Measurements from ENCODE around the gene HHATL.

Gene HHATL

DNA sequence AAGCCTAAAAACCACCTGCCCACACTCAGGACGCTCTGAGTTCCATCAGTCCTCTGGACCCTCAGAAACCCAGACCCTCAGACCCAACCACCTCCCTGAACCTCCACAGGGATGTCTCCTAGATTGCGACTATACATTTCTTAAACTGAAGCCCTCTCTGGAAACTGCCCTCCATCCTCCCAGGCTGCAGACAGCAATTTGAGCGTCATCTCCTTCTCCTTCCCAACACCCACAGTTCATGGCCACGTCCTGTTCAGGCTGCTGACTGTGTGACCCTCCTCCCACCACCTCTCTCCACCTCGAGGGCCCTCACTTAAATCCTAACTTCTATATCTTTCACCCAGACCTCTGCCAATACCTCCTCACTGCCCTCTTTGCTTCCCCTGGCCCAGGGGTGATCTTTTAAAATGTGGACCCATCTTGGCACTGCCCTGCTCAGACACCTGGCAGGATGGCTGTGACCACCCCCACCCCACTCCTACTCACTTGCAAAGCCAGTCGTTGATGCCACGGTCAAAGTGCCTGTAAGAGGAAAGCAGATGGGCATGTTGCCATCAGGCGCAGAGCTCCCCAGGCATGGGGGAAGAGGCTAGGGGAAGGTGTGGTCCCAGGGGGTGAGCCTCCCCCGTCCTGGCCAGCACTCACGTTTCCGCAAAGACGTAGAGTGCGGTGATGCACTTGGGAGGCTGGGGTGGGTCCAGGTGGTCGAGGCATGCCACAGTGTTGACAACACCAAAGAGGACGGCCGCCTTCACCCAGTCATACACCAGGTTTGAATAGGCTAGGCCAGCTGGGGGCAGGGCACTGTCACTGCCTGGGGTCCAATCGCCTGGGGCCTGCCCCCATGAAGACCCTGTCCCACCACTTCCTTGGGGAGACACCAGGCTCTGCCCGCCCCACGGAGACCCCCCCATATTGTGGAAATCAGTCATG, 6.0 kb downstream of the HHATL start:
- DNase-seq, result no peak

DNA sequence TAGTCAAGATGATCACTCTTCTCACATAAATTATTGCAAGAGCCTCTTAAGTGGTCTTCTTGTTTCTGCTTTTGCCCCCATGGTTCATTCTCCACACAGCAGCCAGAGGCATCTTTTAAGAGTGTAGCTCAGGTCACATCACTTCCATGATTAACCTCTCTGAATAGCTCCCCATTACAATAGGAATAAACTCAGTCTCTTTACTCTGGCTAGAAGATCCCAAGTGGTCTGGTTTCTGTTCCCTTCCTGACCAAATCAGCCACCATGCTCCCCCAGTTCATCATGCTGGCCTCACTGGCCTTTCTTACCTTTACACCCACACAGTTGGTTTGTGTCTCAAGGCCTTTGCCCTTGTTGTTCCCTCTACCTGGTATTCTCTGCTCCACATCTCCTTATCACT, 8.2 kb downstream of the HHATL start:
- DNase-seq, result no peak

DNA sequence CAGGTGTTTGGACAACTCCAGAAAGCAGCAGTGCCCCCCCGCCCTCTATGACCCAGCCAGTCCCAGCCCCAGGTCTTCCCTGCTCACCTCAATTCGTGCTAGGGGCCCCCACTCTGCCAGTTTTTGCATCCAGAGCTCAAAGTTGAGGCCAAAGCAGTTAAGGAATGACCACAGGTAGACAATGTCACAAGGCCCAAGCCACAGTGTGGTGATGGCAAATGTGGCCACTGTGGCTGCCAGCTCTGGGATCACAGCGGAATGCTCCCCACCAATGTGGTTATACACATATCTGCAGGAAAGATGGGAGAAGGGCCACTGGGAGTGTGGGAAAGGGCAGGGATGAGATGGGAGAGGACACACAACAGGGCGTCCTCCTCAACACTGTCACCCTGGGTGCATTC, 9.1 kb downstream of the HHATL start:
- no peak for DNase-seq

- no peak for DNase-seq
Observed at GRCh38 chr3:42692667-42693529, 9.7 kb downstream of the HHATL start.

DNA sequence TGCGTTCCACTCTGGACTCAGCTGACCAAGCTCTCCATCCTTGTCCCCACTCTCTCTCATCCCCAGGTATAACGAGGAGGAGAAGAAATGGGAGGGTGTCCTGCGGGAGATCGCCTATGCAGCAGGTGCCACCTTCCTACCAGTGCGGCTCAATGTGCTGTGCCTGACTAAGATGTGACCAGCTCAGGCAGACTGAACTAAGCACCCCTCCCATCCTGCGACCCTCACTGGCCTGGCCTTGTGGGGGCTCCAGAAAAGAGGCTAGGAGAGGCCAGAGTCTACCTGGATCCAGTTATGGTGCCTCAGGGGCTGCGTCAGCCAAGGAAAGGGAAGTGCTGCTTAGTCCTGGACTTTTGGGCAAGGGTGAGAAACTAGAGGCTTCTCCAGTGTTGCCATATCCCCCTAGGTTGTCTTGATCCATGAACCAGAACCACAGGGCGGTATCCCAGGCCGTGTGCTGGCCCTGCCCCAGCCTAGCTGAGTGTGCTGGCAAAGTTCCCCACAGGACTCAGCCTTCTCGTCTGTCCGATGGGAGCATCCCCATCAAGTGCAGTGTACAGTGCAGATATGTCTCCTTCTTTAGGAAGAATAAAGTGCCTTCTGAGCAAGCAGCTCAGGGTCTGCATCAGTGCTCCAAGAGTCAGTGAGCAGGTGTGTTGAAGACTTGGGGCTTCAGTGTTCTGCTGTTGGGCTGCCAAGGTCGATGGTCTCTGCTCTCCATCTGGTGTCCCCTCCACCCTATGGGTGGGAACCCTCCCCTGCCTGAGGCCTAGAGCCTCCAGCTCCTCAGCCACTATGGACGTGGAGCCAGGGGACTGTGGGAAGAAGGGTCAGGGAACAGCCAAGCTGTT, 10.6 kb downstream of the HHATL start:
- no peak for DNase-seq

GRCh38 chr3:42690766-42691680, 11.6 kb downstream of the HHATL start:
- DNase-seq, result no peak

- no peak for DNase-seq
Observed at GRCh38 chr3:42690191-42690590, 12.4 kb downstream of the HHATL start.

- no peak for DNase-seq
Observed at GRCh38 chr3:42689421-42690014, 13.1 kb downstream of the HHATL start.

- DNase-seq, result no peak
Observed at GRCh38 chr3:42688487-42689420, 13.8 kb downstream of the HHATL start.

DNA sequence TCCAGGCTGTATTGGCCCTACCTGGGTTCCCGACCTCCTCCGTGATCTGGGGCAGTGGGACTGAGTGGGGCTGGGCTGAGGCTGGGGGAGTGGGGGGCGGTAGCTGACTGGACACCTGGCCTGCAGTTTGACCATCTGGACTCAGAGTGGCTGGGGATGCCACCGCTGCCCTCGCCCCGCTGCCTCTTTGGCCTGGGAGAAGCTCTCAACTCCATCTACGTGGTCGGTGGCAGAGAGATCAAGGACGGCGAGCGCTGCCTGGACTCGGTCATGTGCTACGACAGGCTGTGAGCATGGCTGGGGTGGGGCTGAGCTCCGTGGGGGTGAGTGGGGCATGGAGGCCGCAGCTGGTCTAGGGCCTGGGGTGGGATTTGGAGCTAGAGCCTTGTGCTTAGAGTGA, 14.6 kb downstream of the HHATL start:
- DNase-seq, result no peak

DNA sequence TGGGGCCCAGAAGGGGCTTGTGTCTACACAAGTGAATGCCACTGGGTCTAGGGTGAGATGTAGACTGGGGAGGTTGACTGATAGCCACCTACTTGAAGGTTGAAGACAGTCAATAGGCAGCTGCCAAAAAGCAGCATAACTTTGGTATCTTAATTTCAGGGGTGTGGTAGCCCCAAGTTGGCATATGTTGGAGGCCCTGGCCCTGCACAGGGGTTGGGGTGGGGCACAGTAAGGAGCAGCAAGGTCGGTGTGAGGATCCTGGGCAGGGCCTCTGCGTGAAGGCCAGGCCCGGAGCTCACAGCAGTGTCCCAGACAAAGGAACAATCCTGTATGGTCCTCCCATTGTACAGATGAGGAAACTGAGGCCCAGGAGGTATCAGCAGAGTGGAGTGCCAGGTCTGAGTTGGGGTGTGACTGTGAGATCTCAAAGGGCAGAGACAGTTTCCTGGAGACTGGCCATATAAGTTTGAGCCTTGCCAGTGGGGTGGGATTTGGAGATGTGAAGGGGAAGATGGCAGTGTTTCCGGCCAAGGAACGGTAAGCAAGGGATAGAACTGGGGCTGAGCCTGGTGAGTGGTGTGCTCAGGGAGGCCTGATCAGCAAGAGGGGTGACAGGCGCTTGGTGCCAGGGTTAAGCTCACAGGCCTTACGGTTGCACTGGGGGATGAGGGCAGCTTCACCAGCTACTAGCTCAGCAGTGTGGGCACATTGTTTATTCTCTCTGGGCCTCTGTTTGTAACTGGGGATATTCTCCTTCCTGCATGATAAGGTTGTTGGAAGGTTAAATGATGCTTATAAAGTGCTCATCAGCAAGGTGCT, 15.6 kb downstream of the HHATL start:
- no peak for DNase-seq

DNA sequence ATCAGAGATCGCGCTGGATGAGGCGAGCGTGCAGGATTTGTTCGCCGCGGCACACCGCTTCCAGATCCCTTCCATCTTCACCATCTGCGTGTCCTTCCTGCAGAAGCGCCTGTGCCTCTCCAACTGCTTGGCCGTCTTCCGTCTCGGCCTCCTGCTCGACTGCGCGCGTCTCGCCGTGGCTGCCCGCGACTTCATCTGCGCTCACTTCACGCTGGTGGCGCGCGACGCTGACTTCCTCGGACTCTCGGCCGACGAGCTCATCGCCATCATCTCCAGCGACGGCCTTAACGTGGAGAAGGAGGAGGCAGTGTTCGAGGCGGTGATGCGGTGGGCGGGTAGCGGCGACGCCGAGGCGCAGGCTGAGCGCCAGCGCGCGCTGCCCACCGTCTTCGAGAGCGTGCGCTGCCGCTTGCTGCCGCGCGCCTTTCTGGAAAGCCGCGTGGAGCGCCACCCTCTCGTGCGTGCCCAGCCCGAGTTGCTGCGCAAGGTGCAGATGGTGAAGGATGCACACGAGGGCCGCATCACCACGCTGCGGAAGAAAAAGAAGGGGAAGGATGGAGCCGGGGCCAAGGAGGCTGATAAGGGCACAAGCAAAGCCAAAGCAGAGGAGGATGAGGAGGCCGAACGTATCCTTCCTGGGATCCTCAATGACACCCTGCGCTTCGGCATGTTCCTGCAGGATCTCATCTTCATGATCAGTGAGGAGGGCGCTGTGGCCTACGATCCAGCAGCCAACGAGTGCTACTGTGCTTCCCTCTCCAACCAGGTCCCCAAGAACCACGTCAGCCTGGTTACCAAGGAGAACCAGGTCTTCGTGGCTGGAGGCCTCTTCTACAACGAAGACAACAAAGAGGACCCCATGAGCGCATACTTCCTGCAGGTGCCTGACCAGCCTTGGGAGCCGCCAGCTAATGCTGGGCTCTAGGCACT, 16.4 kb downstream of the HHATL start:
- no peak for DNase-seq

DNA sequence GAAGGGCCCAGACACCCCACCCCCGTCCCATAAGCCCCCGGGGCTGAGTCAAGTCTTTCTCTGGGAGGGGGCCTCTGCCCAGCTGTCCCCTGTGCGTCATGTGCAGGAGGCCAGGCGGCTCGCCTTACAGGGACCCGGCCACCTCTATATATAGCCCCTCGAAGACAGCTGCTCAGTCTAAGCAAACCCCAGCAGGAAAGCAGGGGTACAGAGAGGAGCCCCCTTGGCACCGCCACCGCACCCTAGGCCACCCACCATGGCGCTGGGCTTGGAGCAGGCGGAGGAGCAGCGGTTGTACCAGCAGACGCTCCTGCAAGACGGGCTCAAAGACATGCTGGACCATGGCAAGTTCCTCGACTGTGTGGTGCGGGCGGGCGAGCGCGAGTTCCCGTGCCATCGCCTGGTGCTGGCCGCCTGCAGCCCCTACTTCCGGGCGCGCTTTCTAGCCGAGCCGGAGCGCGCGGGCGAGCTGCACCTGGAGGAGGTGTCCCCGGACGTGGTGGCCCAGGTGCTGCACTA, 17.2 kb downstream of the HHATL start, which contains the start of gene KLHL40:
Gene KLHL40, plus strand, starts transcription at position 175 of the 519 bp plus-strand sequence. Its CDS starts 82 bp downstream, at position 257.
- no peak for DNase-seq

- DNase-seq, result no peak
Observed at GRCh38 chr3:42684632-42685362, 17.8 kb downstream of the HHATL start.

GRCh38 chr3:42683875-42684598, 18.6 kb downstream of the HHATL start:
- DNase-seq, result peak; percentile 17 to 30

Measured in SHP77 (cell line).